NCI-H2107 (cell line): ENCODE data around the gene HEPH.
"Not testable (repeated sequence)": the region's sequence is repeated elsewhere in the genome, so short reads cannot be mapped to it uniquely, and the experiment has no call there.

Source experiments
- DNase-seq: peaks from one replicate; lab custom pipeline; 2025; lab: John Stamatoyannopoulos, UW

Gene HEPH

GRCh38 chrX:66203114-66203513, 39.1 kb downstream of the HEPH start:
- no peak for DNase-seq

GRCh38 chrX:66221856-66222255, 57.8 kb downstream of the HEPH start:
- no peak for DNase-seq

- no peak for DNase-seq
Observed at GRCh38 chrX:66232296-66232695, 68.2 kb downstream of the HEPH start.

- no peak for DNase-seq
Observed at GRCh38 chrX:66233209-66233608, 69.2 kb downstream of the HEPH start.

DNA sequence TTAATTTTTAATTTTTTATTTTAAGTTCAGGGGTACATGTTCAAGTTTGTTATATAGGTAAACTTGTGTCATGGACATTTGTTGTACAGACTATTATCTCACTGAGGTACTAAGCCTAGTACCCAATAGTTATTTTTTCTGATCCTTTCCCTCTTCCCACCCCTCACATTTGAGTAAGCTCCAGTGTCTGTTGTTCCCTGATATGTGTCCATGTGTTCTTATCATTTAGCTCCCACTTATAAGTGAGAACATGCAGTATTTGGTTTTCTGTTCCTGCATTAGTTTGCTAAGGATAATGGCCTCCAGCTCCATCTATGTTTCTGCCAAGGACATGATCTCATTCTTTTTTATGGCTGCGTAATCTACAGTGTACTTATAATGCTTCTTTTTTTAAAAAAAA, 69.9 kb downstream of the HEPH start:
- not testable (repeated sequence) for DNase-seq

DNA sequence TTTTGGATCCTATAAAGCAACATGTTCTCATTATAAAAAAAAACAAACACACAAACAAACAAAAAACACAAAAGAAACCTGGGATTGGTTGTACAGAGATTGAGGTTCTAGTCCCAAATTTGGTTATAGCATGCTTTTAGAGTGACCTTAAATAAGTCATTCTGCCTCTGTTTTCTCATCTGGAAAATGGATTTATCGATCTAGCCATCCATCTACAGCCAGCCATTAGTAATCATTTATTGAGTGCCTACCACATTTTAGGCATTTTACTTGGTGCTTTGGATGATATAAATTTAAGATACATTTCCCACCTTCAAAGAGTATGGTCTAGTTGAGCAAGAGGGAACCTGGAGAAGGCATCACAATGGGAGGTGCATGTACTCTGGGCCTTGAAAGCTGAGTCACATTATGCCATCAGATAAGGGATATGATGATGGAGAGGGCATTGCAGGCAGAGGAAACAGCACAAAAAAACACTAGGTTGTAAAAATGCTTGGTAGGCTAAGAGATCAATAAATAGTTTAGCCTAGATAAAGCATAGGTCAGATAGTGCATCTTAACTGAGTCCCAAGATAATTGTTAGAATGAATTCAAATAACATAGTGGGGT, 91.4 kb downstream of the HEPH start:
- no peak for DNase-seq

GRCh38 chrX:66262807-66263206, 98.8 kb downstream of the HEPH start:
- no peak for DNase-seq
